Left lung (tissue), 10 donors: Measurements from ENCODE around the gene XXYLT1. TPM values are rescaled to one million over a fixed set of nuclear protein-coding genes. Genes with fewer than 3 reads are reported as not detected.

Source experiments
- ATAC-seq: fragments of 200-7000 bp; cut with Tn5 transposase; one replicate; pipeline ENCODE4 v1.9.1; 2020; ENCODE audit warnings: moderate library complexity
- DNase-seq, 4 donors: peaks; one replicate each; pipeline ENCODE4 v3.0.0-alpha.2; 2013 to 2020
- H3K27ac ChIP-seq, 2 donors: fragments of 200-600 bp; sonication (generic) in 1 of 2; one replicate each; pipeline versions ENCODE4 v1.5.0 to v1.8.0; 2020 to 2021
- H3K27me3 ChIP-seq, 2 donors: fragments of 200-600 bp; sonication (generic) in 1 of 2; one replicate each; pipeline versions ENCODE4 v1.5.0 to v1.8.0; 2020 to 2021
- H3K36me3 ChIP-seq, 2 donors: fragments of 200-600 bp; sonication (generic) in 1 of 2; one replicate each; pipeline versions ENCODE4 v1.5.0 to v1.8.0; 2020 to 2021
- H3K4me1 ChIP-seq, 2 donors: fragments of 200-600 bp; one replicate each; pipeline ENCODE4 v1.8.0; 2021
- H3K4me3 ChIP-seq, 2 donors: fragments of 200-600 bp; sonication (generic) in 1 of 2; one replicate each; pipeline versions ENCODE4 v1.5.0 to v1.8.0; 2020 to 2021; ENCODE audit warnings: mild to moderate bottlenecking in 1 of 2
- H3K9me3 ChIP-seq, 2 donors: fragments of 200-600 bp; sonication (generic) in 1 of 2; one replicate each; pipeline versions ENCODE4 v1.5.0 to v1.8.0; 2020 to 2021
- CTCF ChIP-seq, 2 donors: fragments of 200-600 bp; sonication (generic) in 1 of 2; IDR thresholded peaks; one replicate each; pipeline versions ENCODE4 v1.5.0 to v1.8.0; 2021; ENCODE audit warnings: antibody characterized with exemption in 2 of 2
- intact Hi-C, 2 donors: fragments of 100-400 bp; cut with DNase I; formaldehyde crosslinking; loops; one replicate each; pipeline versions ENCODE4 v1.11.2 to v1.14.2; 2022
- polyA plus RNA-seq, 6 donors: library from polyadenylated mRNA; unstranded; fragments of 120-200 nt; gene quantifications; one replicate each; pipeline ENCODE4 v1.2.1, GENCODE V29; 2013; ENCODE audit not compliant: insufficient read length in 6 of 6
- total RNA-seq, 2 donors: library from RNA; stranded (reverse); fragmentation: NEBNext Ultra II Directional; extraction: Animal tissue kit (Norgen Biotek cat#: 25700); gene quantifications; one replicate each; pipeline ENCODE4 v1.2.1, GENCODE V29; 2021
- donor health status: DM: no; HTN: yes; CAD: no.
- donor health status: DM: no; HTN: no; CAD: no.

The XXYLT1 gene
- total and polyA plus RNA-seq, 8 donors: 11.3 to 31.1 (median 25.5) TPM

GRCh38 chr3:195286115-195286872 lies 15.3 kb upstream of the XXYLT1 start:
- Histone ChIP-seq H3K27me3 (no peaks in the 10 kb centered on the region), H3K36me3 (peaks cover 0 to 84% of the 10 kb centered on the region in 2 donors), H3K9me3 (no peaks in the 10 kb centered on the region), H3K4me1 (no peaks in the 10 kb centered on the region), H3K4me3 (no peak overlapping the region), H3K27ac (no peak overlapping the region)
- TF ChIP-seq CTCF (IDR thresholded peaks at IDR 0.05): no peak
- peak in 1 of 4 donors; percentile 8 for DNase-seq
- no peak for ATAC-seq
- intact Hi-C loops: no loop called here

- intact Hi-C loops: no loop called here
- DNase-seq (no peak), ATAC-seq (no peak)
- no peak for TF ChIP-seq CTCF (IDR thresholded peaks at IDR 0.05)
- H3K27me3 ChIP-seq: no peaks in the 10 kb centered on the region
- H3K4me1 ChIP-seq: no peaks in the 10 kb centered on the region
- peaks cover 0 to 79% of the 10 kb centered on the region in 2 donors for H3K36me3 ChIP-seq
- no peaks in the 10 kb centered on the region for H3K9me3 ChIP-seq
- H3K27ac ChIP-seq: no peak overlapping the region
- H3K4me3 ChIP-seq: no peak overlapping the region
Observed at GRCh38 chr3:195285372-195285771, 14.4 kb upstream of the XXYLT1 start.

GRCh38 chr3:195284842-195285241 lies 13.9 kb upstream of the XXYLT1 start:
- Histone ChIP-seq H3K27ac (no peak overlapping the region), H3K27me3 (no peaks in the 10 kb centered on the region)

GRCh38 chr3:195282961-195283360 lies 12.0 kb upstream of the XXYLT1 start:
- Histone ChIP-seq H3K27ac (no peak overlapping the region), H3K9me3 (no peaks in the 10 kb centered on the region), H3K4me1 (no peaks in the 10 kb centered on the region), H3K36me3 (peaks cover 0 to 72% of the 10 kb centered on the region in 2 donors), H3K27me3 (no peaks in the 10 kb centered on the region), H3K4me3 (no peak overlapping the region)
- DNase-seq (peak in 1 of 4 donors; percentile 28), ATAC-seq (no peak)
- intact Hi-C loops: no loop called here
- TF ChIP-seq CTCF (IDR thresholded peaks at IDR 0.05): no peak

More at GRCh38 chr3:195284842-195285241, 13.9 kb upstream of the XXYLT1 start:
- DNase-seq (no peak), ATAC-seq (no peak)
- H3K36me3 ChIP-seq: peaks cover 0 to 74% of the 10 kb centered on the region in 2 donors
- no peaks in the 10 kb centered on the region for H3K9me3 ChIP-seq
- intact Hi-C loops: no loop called here
- no peak for TF ChIP-seq CTCF (IDR thresholded peaks at IDR 0.05)
- H3K4me3 ChIP-seq: no peak overlapping the region
- H3K4me1 ChIP-seq: no peaks in the 10 kb centered on the region

- DNase-seq (no peak), ATAC-seq (no peak)
- H3K27ac ChIP-seq: no peak overlapping the region
- no peak overlapping the region for H3K4me3 ChIP-seq
- no peak for TF ChIP-seq CTCF (IDR thresholded peaks at IDR 0.05)
- peaks cover 8 to 19% of the 10 kb centered on the region in 2 donors for H3K4me1 ChIP-seq
- no peaks in the 10 kb centered on the region for H3K9me3 ChIP-seq
- intact Hi-C loops: loop anchor here in 1 of 2 donors (10.0 kb wide), 1 partner anchor 250 kb away; no protein-coding TSS in a partner anchor
- H3K27me3 ChIP-seq: no peaks in the 10 kb centered on the region
- peaks cover 0 to 31% of the 10 kb centered on the region in 2 donors for H3K36me3 ChIP-seq
Observed at GRCh38 chr3:195274259-195274966, 3.5 kb upstream of the XXYLT1 start.
